HEK293 (cell line): ENCODE data around the gene LMO2.
"Not testable (repeated sequence)": the region's sequence is repeated elsewhere in the genome, so short reads cannot be mapped to it uniquely, and the experiment has no call there.

ENCODE experiments used
- SP2 ChIP-seq: fragments of 450-650 bp; formaldehyde crosslinking; IDR thresholded peaks from 2 replicates; pipeline ENCODE4 v1.5.1; 2016; ENCODE audit warnings: missing biosample characterization, missing genetic modification characterization
- ZNF610 ChIP-seq: fragments of 450-650 bp; formaldehyde crosslinking; IDR thresholded peaks from 2 replicates; pipeline ENCODE4 v1.5.1; 2016; ENCODE audit warnings: missing biosample characterization, missing genetic modification characterization, borderline replicate concordance

GRCh38 chr11:33917402-33917801 is 25.5 kb upstream of the LMO2 start:
- not testable (repeated sequence) for TF ChIP-seq SP2, ZNF610 (tag by site-specific recombination)
